ENCODE data around the gene OR14A16.

DNA sequence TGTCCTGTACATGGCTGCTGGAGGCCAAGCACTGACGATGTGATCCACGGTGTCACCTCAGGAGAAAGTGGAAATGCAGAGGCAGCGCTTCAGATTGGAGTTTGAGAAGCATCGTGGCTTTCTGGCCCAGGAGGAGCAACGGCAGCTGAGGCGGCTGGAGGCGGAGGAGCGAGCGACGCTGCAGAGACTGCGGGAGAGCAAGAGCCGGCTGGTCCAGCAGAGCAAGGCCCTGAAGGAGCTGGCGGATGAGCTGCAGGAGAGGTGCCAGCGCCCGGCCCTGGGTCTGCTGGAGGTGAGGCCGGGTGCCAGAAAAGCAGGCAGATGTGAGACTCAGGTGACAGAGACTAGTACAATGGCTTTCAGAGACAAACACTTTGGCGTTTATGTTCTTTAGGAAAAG lies 40.7 kb upstream of the OR14A16 start:
- TF ChIP-seq, protein P1, sequence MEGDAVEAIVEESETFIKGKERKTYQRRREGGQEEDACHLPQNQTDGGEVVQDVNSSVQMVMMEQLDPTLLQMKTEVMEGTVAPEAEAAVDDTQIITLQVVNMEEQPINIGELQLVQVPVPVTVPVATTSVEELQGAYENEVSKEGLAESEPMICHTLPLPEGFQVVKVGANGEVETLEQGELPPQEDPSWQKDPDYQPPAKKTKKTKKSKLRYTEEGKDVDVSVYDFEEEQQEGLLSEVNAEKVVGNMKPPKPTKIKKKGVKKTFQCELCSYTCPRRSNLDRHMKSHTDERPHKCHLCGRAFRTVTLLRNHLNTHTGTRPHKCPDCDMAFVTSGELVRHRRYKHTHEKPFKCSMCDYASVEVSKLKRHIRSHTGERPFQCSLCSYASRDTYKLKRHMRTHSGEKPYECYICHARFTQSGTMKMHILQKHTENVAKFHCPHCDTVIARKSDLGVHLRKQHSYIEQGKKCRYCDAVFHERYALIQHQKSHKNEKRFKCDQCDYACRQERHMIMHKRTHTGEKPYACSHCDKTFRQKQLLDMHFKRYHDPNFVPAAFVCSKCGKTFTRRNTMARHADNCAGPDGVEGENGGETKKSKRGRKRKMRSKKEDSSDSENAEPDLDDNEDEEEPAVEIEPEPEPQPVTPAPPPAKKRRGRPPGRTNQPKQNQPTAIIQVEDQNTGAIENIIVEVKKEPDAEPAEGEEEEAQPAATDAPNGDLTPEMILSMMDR (IDR thresholded peaks at IDR 0.05): no peak
- TF ChIP-seq POLR2AphosphoS5 (IDR thresholded peaks at IDR 0.05): no peak

Data from transverse colon (tissue), 4 donors.